NB4 (cell line): ENCODE data around the gene C1orf50.
A peak's percentile ranks its signal among the peaks of the same experiment; 100 is the strongest.

Experiments used
- CTCF ChIP-seq: IDR thresholded peaks from one replicate; pipeline ENCODE4 v1.5.1; 2012; ENCODE audit warnings: low read depth, low read length
- MAX ChIP-seq: IDR thresholded peaks from 2 replicates; pipeline ENCODE4 v1.6.1; 2011; ENCODE audit warnings: low read depth, low read length

- TF ChIP-seq CTCF (peak; percentile 49), MAX (peak; percentile 23; the same call in 1 of the 2 replicates)
Measured at GRCh38 chr1:42737257-42737656, 29.8 kb upstream of the C1orf50 start.
